ENCODE results near the gene TRPM6. TPM values are rescaled to one million over a fixed set of nuclear protein-coding genes. Genes with fewer than 3 reads are reported as not detected.

Gene TRPM6
- total RNA-seq, 4 donors from 2014 or later = 0.15 to 1.2 (median 0.66) TPM

- DNase-seq (ENCODE audit: low spot score in 2 of 2) = no peak
- intact Hi-C loops (cut with DNase I; ENCODE audit: low total_unique reads) = no loop called here
- no peak overlapping the region for H3K4me3 ChIP-seq (ENCODE audit: low read depth, poor library complexity, severe bottlenecking)
- WGBS, 2 donors = 91 to 95% methylated on average over 3 of the region's 3 CpGs
- TF ChIP-seq CTCF (IDR thresholded peaks at IDR 0.05) = no peak
- TF ChIP-seq POLR2A (IDR thresholded peaks at IDR 0.05) = no peak
Observed at GRCh38 chr9:74755999-74756398, 131.7 kb downstream of the TRPM6 start.

GRCh38 chr9:74755355-74755754, 132.4 kb downstream of the TRPM6 start:
- DNase-seq (ENCODE audit: low spot score in 2 of 2) = no peak
- no peak overlapping the region for H3K4me3 ChIP-seq (ENCODE audit: low read depth, poor library complexity, severe bottlenecking)
- TF ChIP-seq CTCF (IDR thresholded peaks at IDR 0.05) (no peak), POLR2A (IDR thresholded peaks at IDR 0.05) (no peak)
- intact Hi-C loops (cut with DNase I; ENCODE audit: low total_unique reads) = no loop called here

GRCh38 chr9:74753650-74754049, 134.1 kb downstream of the TRPM6 start:
- TF ChIP-seq CTCF (IDR thresholded peaks at IDR 0.05) (no peak), POLR2A (IDR thresholded peaks at IDR 0.05) (no peak)
- no peak for DNase-seq (ENCODE audit: low spot score in 2 of 2)
- intact Hi-C loops (cut with DNase I; ENCODE audit: low total_unique reads) = no loop called here
- 78 to 82% methylated on average over 6 of the region's 6 CpGs for WGBS, 2 donors
- H3K4me3 ChIP-seq (ENCODE audit: low read depth, poor library complexity, severe bottlenecking) = no peak overlapping the region

- WGBS, 2 donors = 91 to 92% methylated on average over 4 of the region's 4 CpGs
- intact Hi-C loops (cut with DNase I; ENCODE audit: low total_unique reads) = no loop called here
- DNase-seq (ENCODE audit: low spot score in 2 of 2) = no peak
- TF ChIP-seq POLR2A (IDR thresholded peaks at IDR 0.05) (no peak), CTCF (IDR thresholded peaks at IDR 0.05) (no peak)
- no peak overlapping the region for H3K4me3 ChIP-seq (ENCODE audit: low read depth, poor library complexity, severe bottlenecking)
Observed at GRCh38 chr9:74748966-74749365, 138.8 kb downstream of the TRPM6 start.

- WGBS, 2 donors = 12 to 18% methylated on average over 8 of the region's 8 CpGs
- intact Hi-C loops (cut with DNase I; ENCODE audit: low total_unique reads) = no loop called here
- TF ChIP-seq POLR2A (IDR thresholded peaks at IDR 0.05) (no peak), CTCF (IDR thresholded peaks at IDR 0.05) (no peak)
- no peak overlapping the region for H3K4me3 ChIP-seq (ENCODE audit: low read depth, poor library complexity, severe bottlenecking)
- no peak for DNase-seq (ENCODE audit: low spot score in 2 of 2)
Observed at GRCh38 chr9:74742792-74743730, 144.7 kb downstream of the TRPM6 start.
